DMS 273 treated with DMSO at 0.1 percent for 48 hours (cell line): ENCODE results near the gene PDE4D.

Experiments used
- DNase-seq: peaks from one replicate; lab custom pipeline; 2025; lab: John Stamatoyannopoulos, UW

PDE4D gene

GRCh38 chr5:59136549-59136948 is 757.0 kb downstream of the PDE4D start:
- no peak for DNase-seq

GRCh38 chr5:59134471-59135163 is 758.9 kb downstream of the PDE4D start:
- no peak for DNase-seq

GRCh38 chr5:59133764-59134261 is 759.7 kb downstream of the PDE4D start:
- no peak for DNase-seq

- DNase-seq: no peak
These were observed 761.4 kb downstream of the PDE4D start for GRCh38 chr5:59132131-59132530.

GRCh38 chr5:59130431-59130830 is 763.1 kb downstream of the PDE4D start:
- no peak for DNase-seq

- DNase-seq: no peak
These were observed 764.8 kb downstream of the PDE4D start for GRCh38 chr5:59128646-59129290.

GRCh38 chr5:59126708-59127573 is 766.6 kb downstream of the PDE4D start:
- DNase-seq: no peak

- DNase-seq: no peak
These were observed 767.4 kb downstream of the PDE4D start for GRCh38 chr5:59126016-59126707.

GRCh38 chr5:59125011-59125961 is 768.2 kb downstream of the PDE4D start:
- no peak for DNase-seq

- DNase-seq: no peak
These were observed 769.6 kb downstream of the PDE4D start for GRCh38 chr5:59123595-59124561.

- DNase-seq: no peak
These were observed 774.0 kb downstream of the PDE4D start for GRCh38 chr5:59119480-59119879.

GRCh38 chr5:59117320-59117719 is 776.2 kb downstream of the PDE4D start:
- no peak for DNase-seq

GRCh38 chr5:59116231-59116865 is 777.2 kb downstream of the PDE4D start:
- DNase-seq: no peak

GRCh38 chr5:59115345-59115744 is 778.2 kb downstream of the PDE4D start:
- no peak for DNase-seq

- DNase-seq: no peak
These were observed 784.1 kb downstream of the PDE4D start for GRCh38 chr5:59109383-59109782.

GRCh38 chr5:59107692-59108091 is 785.8 kb downstream of the PDE4D start:
- DNase-seq: no peak

- DNase-seq: no peak
These were observed 789.0 kb downstream of the PDE4D start for GRCh38 chr5:59104400-59105127.

GRCh38 chr5:59103303-59103702 is 790.2 kb downstream of the PDE4D start:
- no peak for DNase-seq

- DNase-seq: no peak
These were observed 791.1 kb downstream of the PDE4D start for GRCh38 chr5:59102437-59102836.
